SJSA1 (cell line): ENCODE measurements around the gene PHACTR4. TPM values are rescaled to one million over a fixed set of nuclear protein-coding genes. Genes with fewer than 3 reads are reported as not detected.
"Not testable (repeated sequence)": the region's sequence is repeated elsewhere in the genome, so short reads cannot be mapped to it uniquely, and the experiment has no call there.

Source experiments
- DNase-seq, 2 experiments: peaks; one replicate each; pipeline ENCODE4 v3.0.0-alpha.2; 2015 to 2020; ENCODE audit warnings: low spot score in 2 of 2, low read depth in 1 of 2
- H3K27ac ChIP-seq: fragments of 250-450 bp; sonication (Bioruptor Pico); 2 replicates; pipeline ENCODE4 v1.5.1; 2020; ENCODE audit warnings: mild to moderate bottlenecking, moderate library complexity
- H3K27me3 ChIP-seq: fragments of 250-450 bp; sonication (Bioruptor Pico); replicated peaks from 2 replicates; pipeline ENCODE4 v1.5.1; 2020; ENCODE audit warnings: mild to moderate bottlenecking, moderate library complexity
- H3K36me3 ChIP-seq: fragments of 250-450 bp; sonication (Bioruptor Pico); 2 replicates; pipeline ENCODE4 v1.5.1; 2020; ENCODE audit warnings: mild to moderate bottlenecking
- H3K4me1 ChIP-seq: fragments of 250-450 bp; sonication (Bioruptor Pico); replicated peaks from 2 replicates; pipeline ENCODE4 v1.6.1; 2021; ENCODE audit warnings: mild to moderate bottlenecking
- H3K4me3 ChIP-seq: fragments of 250-450 bp; sonication (Bioruptor Pico); 2 replicates; pipeline ENCODE4 v1.5.1; 2020; ENCODE audit warnings: mild to moderate bottlenecking
- H3K9me3 ChIP-seq: fragments of 250-450 bp; sonication (Bioruptor Pico); replicated peaks from 2 replicates; pipeline ENCODE4 v1.5.1; 2020; ENCODE audit warnings: mild to moderate bottlenecking
- total RNA-seq: library from RNA; depleted of rRNA; stranded (reverse); fragments of >200 nt; shearing (Covaris generic); gene quantifications from 2 replicates; pipeline ENCODE4 v1.2.3, GENCODE V29; 2014

Gene PHACTR4
- total RNA-seq, 1 experiment from 2014 or later, result 13.9 TPM

DNA sequence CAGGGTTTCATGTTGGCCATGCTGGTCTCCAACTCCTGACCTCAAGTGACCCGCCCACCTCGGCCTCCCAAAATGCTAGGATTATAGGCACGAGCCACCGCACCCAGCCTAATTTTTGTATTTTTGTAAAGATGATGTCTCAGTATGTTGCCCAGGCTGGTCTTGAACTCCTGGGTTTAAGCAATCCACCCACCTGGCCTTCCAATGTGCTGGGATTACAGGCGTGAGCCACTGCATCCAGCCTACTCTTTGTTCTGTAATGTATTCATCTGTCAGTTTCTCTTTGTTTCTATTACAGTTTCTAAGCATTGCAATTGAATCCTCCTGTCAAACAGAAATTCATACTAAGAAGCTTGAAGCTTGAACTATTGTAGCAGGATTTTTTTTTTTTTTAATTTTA is 81.5 kb downstream of the PHACTR4 start:
- Histone ChIP-seq H3K9me3 (no peaks in the 10 kb centered on the region), H3K27me3 (no peaks in the 10 kb centered on the region), H3K27ac (no peak overlapping the region), H3K4me3 (no peak overlapping the region), H3K36me3 (peaks cover 19% of the 10 kb centered on the region; the same call in 1 of the 2 replicates), H3K4me1 (peaks cover 9% of the 10 kb centered on the region)
- no peak for DNase-seq

DNA sequence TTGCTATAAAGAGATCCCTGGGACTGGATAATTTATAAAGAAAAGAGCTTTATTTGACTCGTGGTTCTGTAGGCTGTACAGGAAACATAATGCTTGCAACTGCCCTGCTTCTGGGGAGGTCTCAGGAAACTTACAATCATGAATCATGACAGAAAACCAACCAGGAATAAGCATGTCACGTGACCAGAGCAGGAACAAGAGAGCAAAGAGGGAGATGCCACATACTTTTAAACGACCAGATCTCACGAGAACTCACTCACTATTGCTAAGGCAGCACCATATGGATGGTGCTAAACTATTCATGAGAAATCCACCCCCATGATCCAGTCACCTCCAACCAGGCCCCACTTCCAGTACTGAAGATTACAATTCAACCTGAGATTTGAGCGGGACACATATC is 86.5 kb downstream of the PHACTR4 start:
- peak overlapping the region; percentile 41 for H3K27ac ChIP-seq
- peak; percentile 51 to 52 for DNase-seq

DNA sequence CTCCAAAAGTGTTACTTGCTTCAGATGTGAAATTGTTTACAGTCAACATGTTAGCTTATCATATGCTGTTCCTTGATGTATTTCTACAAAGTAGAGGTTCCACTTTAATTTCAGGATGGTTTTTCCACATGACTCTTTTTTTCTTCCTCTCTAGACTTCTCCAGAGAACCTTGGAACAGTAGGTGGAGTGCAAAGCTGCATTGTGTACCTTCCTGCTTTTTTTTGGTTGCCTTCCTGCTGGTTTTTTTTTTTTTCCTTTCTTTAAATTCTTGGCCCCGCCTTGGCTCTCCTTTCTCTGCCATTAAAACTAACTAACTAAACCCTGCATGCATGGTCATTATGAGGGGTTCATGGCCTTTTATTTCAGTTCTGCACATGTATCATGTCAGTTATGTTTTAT is 88.1 kb downstream of the PHACTR4 start:
- Histone ChIP-seq H3K27me3 (no peaks in the 10 kb centered on the region), H3K4me3 (no peak overlapping the region), H3K9me3 (no peaks in the 10 kb centered on the region), H3K36me3 (peaks cover 42% of the 10 kb centered on the region), H3K27ac (no peak overlapping the region), H3K4me1 (peaks cover 26% of the 10 kb centered on the region)
- DNase-seq, result no peak

More for the DNA sequence above, 86.5 kb downstream of the PHACTR4 start:
- Histone ChIP-seq H3K27me3 (no peaks in the 10 kb centered on the region), H3K36me3 (peaks cover 32% of the 10 kb centered on the region), H3K4me3 (no peak overlapping the region), H3K4me1 (peaks cover 26% of the 10 kb centered on the region), H3K9me3 (no peaks in the 10 kb centered on the region)

DNA sequence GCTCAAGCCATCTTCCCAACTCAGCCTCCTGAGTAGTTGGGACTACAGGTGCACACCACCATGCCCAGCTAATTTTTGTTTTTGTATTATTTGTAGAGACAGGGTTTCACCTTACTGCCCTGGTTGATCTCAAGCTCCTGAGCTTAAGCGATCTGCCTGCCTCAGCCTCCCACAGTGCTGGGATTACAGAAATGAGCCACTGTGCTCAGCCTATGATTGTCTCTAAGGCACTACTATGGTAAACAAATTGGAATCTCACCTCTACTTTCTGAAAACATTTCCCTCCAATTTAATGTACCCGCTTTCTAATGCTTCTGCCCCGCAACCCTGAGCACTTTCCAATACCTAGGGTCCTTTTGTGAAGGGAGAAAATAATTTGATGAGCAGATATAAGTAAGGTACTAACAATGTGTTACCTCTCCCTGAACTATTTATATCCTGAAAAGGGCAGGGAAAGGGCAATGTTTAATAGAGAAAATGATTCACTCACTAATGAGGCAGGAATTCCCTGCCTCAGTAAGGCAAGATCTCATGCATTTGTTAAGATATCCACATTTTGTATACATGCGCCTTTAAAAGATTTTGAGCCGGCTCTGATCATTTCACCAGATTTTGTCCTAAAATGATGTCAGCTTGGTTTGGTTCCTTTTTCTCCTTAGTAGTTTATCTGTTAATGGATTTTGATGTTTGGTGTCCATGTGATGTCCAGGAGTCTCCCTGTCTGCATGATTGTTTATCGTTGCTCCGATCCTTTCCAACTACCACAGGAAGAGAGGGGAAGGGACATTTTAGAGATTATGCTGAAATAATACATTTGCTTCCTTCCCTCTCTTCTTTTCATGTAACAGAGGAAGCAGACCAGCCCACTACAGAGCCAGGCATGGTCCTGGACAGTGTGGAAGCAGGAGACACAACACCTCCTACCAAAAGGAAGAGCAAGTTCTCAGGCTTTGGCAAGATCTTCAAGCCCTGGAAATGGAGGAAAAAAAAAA is 89.0 kb downstream of the PHACTR4 start:
- Histone ChIP-seq H3K4me3 (no peak overlapping the region), H3K36me3 (peaks cover 45% of the 10 kb centered on the region), H3K9me3 (no peaks in the 10 kb centered on the region), H3K27ac (no peak overlapping the region), H3K27me3 (no peaks in the 10 kb centered on the region), H3K4me1 (peaks cover 26% of the 10 kb centered on the region)
- DNase-seq, result peak in 1 of 2 experiments; percentile 12

DNA sequence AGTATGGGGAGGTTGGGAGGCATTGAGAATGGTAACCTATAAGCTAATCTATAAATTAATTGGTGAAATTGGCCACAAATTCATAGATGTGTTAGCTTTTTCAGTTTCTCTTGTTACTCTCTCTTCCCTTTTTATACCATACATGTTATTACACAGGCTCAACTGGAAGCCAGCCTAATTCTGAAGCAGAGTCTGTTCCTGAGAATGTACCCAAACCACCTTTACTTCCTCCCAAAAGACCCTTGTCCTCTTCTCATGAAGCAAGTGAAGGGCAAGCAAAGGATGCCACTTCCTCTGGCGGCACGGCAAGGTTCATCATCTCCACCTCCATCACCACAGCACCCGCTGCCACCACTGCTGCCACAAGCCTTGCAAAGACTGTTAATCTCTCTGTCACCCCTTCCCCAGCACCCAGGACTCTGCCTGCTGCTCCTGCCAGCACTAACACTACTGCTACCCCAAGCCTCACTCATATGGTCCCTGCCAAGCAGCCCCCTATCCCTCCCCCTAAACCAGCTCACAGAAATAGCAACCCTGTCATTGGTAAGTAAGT is 96.8 kb downstream of the PHACTR4 start:
- Histone ChIP-seq H3K4me1 (no peaks in the 10 kb centered on the region), H3K27ac (no peak overlapping the region), H3K9me3 (no peaks in the 10 kb centered on the region), H3K27me3 (no peaks in the 10 kb centered on the region), H3K36me3 (peaks cover 53% of the 10 kb centered on the region), H3K4me3 (no peak overlapping the region)
- DNase-seq, result no peak

DNA sequence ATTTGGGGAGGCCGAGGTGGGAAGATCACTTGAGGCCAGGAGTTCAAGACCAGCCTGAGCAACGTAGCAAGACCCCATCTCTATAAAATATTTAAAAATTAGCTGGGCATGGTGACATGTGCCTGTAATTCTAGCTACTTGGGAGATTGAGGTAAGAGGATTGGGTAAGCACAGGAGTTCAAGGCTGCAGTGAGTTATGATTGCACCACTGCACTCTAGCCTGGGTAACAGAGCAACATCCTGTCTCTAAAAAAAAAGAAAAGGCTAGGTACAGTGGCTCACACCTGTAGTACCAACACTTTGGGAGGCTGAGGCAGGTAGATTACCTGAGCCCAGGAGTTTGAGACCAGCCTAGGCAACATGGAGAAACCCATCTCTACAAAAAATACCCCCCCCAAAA is 100.6 kb downstream of the PHACTR4 start:
- no peak for DNase-seq
- no peak overlapping the region for H3K4me3 ChIP-seq
- no peaks in the 10 kb centered on the region for H3K27me3 ChIP-seq
- no peak overlapping the region for H3K27ac ChIP-seq
- H3K36me3 ChIP-seq, result peaks cover 50% of the 10 kb centered on the region
- H3K9me3 ChIP-seq, result no peaks in the 10 kb centered on the region
- H3K4me1 ChIP-seq, result no peaks in the 10 kb centered on the region

DNA sequence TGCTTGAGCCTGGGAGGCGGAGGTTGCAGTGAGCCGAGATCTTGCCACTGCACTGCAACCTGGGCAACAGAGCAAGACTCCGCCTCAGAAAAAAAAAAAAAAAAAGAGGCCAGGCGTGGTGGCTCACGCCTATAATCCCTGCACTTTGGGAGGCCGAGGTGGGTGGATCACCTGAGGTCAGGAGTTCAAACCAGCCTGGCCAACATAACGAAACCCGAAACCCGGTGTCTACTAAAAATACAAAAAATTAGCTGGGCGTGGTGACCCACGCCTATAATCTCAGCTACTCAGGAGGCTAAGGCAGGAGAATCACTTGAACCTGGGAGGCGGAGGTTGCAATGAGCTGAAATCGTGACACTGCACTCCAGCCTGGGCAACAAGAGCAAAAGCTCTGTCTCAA is 110.0 kb downstream of the PHACTR4 start:
- not testable (repeated sequence) for H3K27ac ChIP-seq, H3K9me3 ChIP-seq, DNase-seq, H3K4me1 ChIP-seq, H3K27me3 ChIP-seq, H3K4me3 ChIP-seq
- peaks cover 60% of the 10 kb centered on the region for H3K36me3 ChIP-seq

DNA sequence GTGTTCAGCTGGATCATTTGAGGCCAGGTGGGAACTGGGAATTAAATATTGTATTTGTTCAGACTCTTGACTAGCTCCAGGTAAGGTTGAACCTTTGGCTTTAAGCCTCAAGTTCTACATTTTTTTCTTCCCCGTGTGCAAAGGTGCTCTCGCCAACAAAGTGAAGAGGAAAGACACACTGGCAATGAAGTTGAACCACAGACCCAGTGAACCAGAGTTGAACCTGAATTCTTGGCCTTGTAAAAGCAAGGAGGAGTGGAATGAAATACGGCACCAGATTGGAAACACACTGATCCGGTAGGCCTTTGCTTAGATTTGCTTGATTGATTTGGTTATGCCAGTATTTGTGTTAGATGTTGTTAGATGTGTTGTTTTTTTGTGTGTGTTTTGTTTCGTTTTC is 110.8 kb downstream of the PHACTR4 start:
- DNase-seq, result no peak

DNA sequence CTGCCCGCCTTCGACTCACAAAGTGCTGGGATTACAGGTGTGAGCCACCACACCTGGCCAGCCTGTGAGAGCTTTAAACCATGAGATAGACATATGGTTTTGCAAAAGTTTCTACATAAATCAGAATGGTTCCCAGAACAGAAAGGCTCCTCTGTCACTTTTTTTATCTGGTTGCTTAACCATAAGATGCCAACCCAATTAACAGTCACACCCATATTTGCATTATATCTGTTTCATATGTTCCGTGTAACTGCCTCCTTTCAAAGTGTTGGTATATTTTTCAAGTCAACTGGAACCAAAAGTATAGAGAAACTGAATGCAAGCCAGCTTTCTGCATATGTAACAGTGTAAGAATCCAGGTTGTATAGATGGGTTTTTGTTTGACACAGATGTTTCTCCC is 112.6 kb downstream of the PHACTR4 start:
- Histone ChIP-seq H3K27ac (no peak overlapping the region), H3K4me1 (no peaks in the 10 kb centered on the region), H3K9me3 (no peaks in the 10 kb centered on the region), H3K27me3 (no peaks in the 10 kb centered on the region), H3K36me3 (peaks cover 66% of the 10 kb centered on the region), H3K4me3 (no peak overlapping the region)
- DNase-seq, result no peak

More for the DNA sequence above, 110.8 kb downstream of the PHACTR4 start:
- H3K36me3 ChIP-seq, result peaks cover 63% of the 10 kb centered on the region
- no peaks in the 10 kb centered on the region for H3K9me3 ChIP-seq
- no peaks in the 10 kb centered on the region for H3K27me3 ChIP-seq
- no peak overlapping the region for H3K27ac ChIP-seq
- H3K4me3 ChIP-seq, result no peak overlapping the region
- H3K4me1 ChIP-seq, result no peaks in the 10 kb centered on the region

DNA sequence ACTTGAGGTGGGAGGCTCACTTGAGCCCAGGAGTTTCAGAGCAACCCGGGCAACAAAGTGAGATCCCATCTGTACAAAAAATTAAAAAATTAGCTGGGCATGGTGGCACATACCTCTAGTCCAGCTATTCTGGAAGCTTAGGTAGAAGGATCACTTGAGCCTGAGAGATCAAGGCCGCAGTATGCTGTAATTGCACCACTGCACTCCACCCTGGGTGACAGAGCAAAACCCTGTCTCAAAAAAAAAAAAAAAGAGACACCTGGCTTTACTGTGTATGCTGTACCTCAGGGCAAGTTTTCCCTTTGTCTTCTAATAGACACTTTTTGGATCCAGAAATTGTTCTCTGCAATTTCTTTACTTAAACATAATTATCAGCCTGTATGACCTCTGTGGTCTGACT is 113.2 kb downstream of the PHACTR4 start:
- no peaks in the 10 kb centered on the region for H3K27me3 ChIP-seq
- DNase-seq, result no peak
- H3K4me1 ChIP-seq, result no peaks in the 10 kb centered on the region
- H3K9me3 ChIP-seq, result no peaks in the 10 kb centered on the region
- H3K4me3 ChIP-seq, result no peak overlapping the region
- no peak overlapping the region for H3K27ac ChIP-seq
- H3K36me3 ChIP-seq, result peaks cover 63% of the 10 kb centered on the region

DNA sequence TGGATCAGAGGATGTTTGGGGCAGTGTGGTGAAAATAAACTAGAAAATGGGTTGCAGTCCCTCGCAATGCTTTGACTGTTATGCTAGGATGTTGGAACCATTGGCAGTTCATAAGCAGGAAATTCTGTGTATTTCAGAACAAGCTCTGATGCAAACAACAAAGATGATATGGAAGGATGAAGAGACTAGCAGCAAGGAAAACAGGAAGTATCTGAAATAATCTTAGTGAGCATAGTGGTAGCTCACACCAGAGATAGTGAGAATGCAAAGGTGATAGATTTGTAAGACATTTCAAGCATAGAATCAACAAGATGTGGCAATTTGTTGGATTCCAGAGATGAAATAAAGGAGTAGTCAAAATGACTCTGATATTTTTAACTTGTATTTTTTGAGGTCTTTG is 125.2 kb downstream of the PHACTR4 start:
- Histone ChIP-seq H3K36me3 (peaks cover 60% of the 10 kb centered on the region), H3K4me3 (no peak overlapping the region), H3K27ac (no peak overlapping the region), H3K9me3 (no peaks in the 10 kb centered on the region), H3K27me3 (no peaks in the 10 kb centered on the region), H3K4me1 (no peaks in the 10 kb centered on the region)
- DNase-seq, result no peak

DNA sequence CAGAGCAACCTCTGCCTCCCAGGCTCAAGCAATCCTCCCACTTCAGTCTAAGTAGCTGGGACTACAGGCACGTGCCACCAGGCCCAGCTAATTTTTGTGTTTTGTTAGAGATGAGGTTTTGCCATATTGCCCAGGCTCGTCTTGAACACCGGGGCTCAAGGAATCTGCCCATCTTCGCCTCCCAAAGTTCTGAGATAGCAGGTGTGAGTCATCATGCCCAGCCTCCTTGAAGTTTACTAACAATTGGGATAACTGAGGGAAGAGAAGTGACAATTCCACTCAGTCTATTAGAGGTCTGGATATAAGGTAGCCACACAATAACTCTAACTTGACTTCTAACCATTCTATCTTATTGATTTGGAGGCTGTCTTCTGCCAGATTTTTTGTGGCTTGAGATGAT is 130.0 kb downstream of the PHACTR4 start:
- DNase-seq, result no peak
- no peak overlapping the region for H3K27ac ChIP-seq
- H3K4me3 ChIP-seq, result no peak overlapping the region
- peaks cover 7% of the 10 kb centered on the region for H3K4me1 ChIP-seq
- H3K36me3 ChIP-seq, result peaks cover 29% of the 10 kb centered on the region
- H3K9me3 ChIP-seq, result no peaks in the 10 kb centered on the region
- H3K27me3 ChIP-seq, result no peaks in the 10 kb centered on the region

DNA sequence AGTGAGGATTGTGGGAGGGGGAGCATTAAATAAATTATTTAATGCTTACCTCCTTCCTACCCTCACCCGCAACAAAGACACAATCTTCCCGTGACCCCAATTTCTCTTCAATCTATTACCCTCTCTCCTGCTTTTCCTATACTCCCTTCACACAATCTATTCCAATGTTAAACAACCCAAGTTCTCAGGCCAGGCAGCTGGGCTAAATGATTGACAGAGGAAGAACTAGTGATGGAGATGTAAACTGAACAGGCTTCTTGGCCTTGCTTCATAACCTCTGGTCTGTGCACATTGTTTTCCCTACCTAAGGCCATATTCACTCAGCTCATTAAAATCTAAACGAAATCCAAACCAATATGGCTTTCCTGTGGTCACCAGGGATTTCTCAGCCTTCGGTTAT is 132.4 kb downstream of the PHACTR4 start:
- Histone ChIP-seq H3K4me1 (peaks cover 10% of the 10 kb centered on the region), H3K9me3 (no peaks in the 10 kb centered on the region), H3K27me3 (no peaks in the 10 kb centered on the region), H3K27ac (no peak overlapping the region), H3K36me3 (peaks cover 20% of the 10 kb centered on the region), H3K4me3 (no peak overlapping the region)
- DNase-seq, result no peak

DNA sequence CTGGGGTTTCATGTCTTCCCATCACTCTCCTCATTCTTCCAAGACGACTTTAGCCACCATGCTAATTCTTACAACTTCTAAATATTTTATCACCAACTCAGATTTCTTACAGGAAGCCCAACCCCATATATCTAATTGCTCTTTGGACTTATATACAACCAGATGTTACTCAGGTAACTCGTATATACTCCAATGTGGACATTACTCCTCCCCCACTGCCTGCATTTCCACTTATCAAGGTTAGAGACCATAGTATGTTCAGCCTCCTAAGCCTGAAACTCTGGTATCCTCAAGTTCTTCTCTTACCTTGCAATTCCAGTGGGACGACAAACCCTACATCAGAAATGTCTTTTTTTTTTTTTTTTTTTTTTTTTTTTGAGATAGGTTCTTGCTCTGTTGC is 133.6 kb downstream of the PHACTR4 start:
- DNase-seq, result no peak
- no peak overlapping the region for H3K4me3 ChIP-seq
- peaks cover 12% of the 10 kb centered on the region for H3K4me1 ChIP-seq
- no peak overlapping the region for H3K27ac ChIP-seq
- H3K27me3 ChIP-seq, result no peaks in the 10 kb centered on the region
- peaks cover 27% of the 10 kb centered on the region for H3K36me3 ChIP-seq
- H3K9me3 ChIP-seq, result no peaks in the 10 kb centered on the region
